ENCODE measurements around the gene CEP128.

Gene CEP128

DNA sequence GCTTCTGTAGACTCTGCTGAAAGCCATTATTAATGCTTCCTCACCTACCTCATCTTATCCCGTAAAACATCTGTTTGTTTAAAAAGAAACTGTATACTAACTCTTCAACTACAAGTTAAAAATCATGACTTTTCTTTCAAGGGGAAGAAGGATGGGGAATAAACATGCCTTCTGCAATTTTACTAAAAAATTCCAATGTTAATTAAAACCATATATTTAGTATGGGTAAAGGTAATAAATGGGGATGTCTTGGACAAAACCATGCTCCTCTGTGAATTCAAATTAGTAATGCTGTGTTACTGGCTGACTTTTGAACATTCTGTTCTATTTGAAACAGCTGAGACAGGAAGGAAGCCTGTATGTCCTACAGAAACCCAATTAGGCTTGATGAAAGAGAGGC, 419.1 kb downstream of the CEP128 start:
- no peaks in the 10 kb centered on the region for H3K9me3 Mint-ChIP-seq
- no peaks in the 10 kb centered on the region for H3K4me1 Mint-ChIP-seq (ENCODE audit: low read depth)
- intact Hi-C loops (cut with micrococcal nuclease): no loop called here
- H3K4me3 Mint-ChIP-seq: no peak overlapping the region
- H3K27me3 Mint-ChIP-seq: no peaks in the 10 kb centered on the region
- peaks cover 26% of the 10 kb centered on the region for H3K36me3 Mint-ChIP-seq (ENCODE audit: low read depth)
- H3K27ac Mint-ChIP-seq: no peak overlapping the region

DNA sequence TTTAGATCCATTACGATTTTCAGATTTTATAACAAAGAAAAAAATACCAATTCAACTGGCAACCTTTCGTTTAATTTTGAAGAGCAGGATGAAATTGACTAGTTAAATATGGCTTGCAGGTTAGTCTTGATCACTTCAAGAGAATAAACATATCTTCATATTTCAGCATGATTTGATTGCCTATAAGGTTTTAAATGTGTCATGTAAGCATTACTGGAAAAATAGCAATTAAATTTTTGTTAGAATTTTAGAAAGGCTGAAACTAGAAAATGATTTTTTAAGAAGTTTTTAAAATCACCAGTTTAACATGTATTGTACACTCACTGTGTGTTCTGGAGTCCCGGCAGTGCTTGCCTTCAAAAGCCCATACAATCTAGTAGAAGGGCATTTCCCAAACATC, 420.1 kb downstream of the CEP128 start:
- Mint-ChIP-seq H3K27ac (no peak overlapping the region), H3K4me3 (no peak overlapping the region), H3K9me3 (no peaks in the 10 kb centered on the region), H3K27me3 (no peaks in the 10 kb centered on the region), H3K36me3 (ENCODE audit: low read depth) (peaks cover 30% of the 10 kb centered on the region), H3K4me1 (ENCODE audit: low read depth) (no peaks in the 10 kb centered on the region)
- intact Hi-C loops (cut with micrococcal nuclease): no loop called here

DNA sequence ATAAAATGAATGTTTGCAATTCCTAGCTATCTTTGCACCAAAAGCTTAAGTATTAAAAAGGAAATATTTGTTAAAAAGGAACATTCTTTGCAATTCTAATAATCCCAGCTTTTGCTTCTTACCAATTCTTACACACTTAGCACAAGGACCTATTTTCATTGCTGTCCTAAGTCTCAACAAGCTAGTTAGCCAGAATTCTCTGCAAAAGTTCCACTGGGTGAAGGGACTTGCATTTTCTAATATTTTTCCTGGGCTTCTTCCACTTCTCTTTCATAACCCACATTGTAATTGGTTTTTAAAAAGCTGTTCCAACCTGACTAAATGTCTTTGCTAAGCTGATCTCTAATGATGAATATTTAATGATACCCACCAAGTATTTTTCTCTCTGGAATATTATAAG, 422.5 kb downstream of the CEP128 start:
- Mint-ChIP-seq H3K4me1 (ENCODE audit: low read depth) (no peaks in the 10 kb centered on the region), H3K27me3 (no peaks in the 10 kb centered on the region), H3K9me3 (peaks cover 21% of the 10 kb centered on the region), H3K27ac (no peak overlapping the region), H3K36me3 (ENCODE audit: low read depth) (peaks cover 46% of the 10 kb centered on the region), H3K4me3 (no peak overlapping the region)
- intact Hi-C loops (cut with micrococcal nuclease): no loop called here

DNA sequence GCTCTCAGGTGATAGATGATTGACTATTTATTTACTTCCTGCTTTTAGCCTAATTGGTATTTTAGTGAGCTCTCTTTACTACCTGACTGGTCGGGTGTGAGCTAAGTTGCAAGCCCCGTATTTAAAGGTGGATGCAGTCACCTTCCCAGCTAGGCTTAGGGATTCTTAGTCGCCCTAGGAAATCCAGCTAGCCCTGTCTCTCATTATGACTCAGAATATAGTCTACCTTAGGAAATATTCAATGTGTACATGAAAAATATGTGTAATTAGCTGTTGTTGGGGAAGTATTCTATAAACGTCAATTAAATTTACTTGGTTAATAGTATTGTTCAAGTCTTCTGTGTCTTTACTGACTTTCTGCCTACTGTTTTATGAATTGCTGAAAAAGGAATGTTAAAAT, 423.4 kb downstream of the CEP128 start:
- Mint-ChIP-seq H3K36me3 (ENCODE audit: low read depth) (peaks cover 42% of the 10 kb centered on the region), H3K27ac (no peak overlapping the region), H3K9me3 (peaks cover 29% of the 10 kb centered on the region), H3K4me3 (no peak overlapping the region), H3K4me1 (ENCODE audit: low read depth) (no peaks in the 10 kb centered on the region), H3K27me3 (no peaks in the 10 kb centered on the region)
- intact Hi-C loops (cut with micrococcal nuclease): no loop called here

DNA sequence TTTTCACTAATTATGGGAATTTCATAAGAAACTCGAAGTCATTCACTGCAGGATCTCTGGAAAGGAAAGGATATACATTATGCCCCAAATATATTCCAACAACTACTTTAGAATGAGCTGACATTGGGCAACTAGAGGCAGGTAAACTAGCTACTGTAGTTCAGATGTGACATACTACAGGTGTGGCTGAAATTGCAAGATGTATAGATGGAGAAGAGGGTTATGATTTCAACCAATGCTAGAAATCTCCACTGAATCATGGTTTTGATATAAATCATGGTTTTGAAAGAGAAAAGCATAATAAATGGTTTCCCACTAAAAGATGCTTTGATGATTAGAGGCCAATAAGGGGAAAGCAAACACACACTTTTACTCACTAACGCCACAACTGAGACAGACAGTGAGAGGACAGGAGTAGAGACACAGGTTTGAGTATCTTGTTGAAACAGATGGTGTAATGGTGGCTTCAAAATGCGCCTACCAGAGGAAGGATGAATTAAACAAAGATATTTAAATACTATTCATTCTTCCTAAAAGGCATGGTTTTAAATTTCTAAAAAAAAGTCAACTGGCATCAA, 434.2 kb downstream of the CEP128 start:
- Mint-ChIP-seq H3K9me3 (peaks cover 15% of the 10 kb centered on the region), H3K4me3 (no peak overlapping the region), H3K27me3 (no peaks in the 10 kb centered on the region), H3K4me1 (ENCODE audit: low read depth) (no peaks in the 10 kb centered on the region), H3K36me3 (ENCODE audit: low read depth) (no peaks in the 10 kb centered on the region), H3K27ac (no peak overlapping the region)
- intact Hi-C loops (cut with micrococcal nuclease): no loop called here

DNA sequence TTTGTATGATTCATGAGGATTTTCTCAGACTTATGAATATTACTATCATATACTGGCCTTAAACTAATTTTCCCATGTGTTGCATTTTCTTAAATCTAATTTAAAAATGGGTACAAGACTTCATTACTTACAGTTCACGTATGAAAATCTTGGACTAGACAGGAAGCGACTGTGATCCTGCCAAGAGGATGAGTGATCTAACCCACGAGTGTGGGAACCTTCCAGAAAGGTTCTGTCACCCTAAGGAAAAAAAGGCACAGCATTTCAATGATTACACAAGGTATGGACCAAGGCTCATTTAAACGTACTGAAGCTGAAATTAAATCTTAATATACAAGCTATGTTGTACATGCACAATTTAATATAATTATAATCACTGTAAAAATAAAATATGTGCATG, 436.8 kb downstream of the CEP128 start:
- Mint-ChIP-seq H3K36me3 (ENCODE audit: low read depth) (peaks cover 5% of the 10 kb centered on the region), H3K9me3 (no peaks in the 10 kb centered on the region), H3K4me1 (ENCODE audit: low read depth) (no peaks in the 10 kb centered on the region), H3K4me3 (no peak overlapping the region), H3K27me3 (no peaks in the 10 kb centered on the region), H3K27ac (no peak overlapping the region)
- intact Hi-C loops (cut with micrococcal nuclease): no loop called here

DNA sequence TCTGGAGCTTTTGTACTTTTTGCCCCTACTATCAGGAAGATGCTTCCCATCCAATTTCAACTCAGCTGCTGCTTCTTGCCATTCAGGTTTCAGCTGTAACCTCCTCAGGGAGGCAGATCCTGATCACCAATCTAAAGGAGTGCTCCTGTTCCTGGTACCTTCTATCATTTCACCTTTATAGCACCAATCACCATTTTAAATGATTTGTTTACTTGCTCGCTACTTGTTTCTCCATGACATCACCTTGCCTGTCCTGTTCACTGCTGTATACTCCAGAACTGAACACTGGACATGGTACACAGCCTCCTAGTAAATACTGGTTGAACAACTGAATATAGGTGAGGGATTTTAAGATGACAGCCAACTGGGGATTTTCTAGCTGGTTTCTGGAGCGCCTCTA, 443.0 kb downstream of the CEP128 start:
- H3K9me3 Mint-ChIP-seq: no peaks in the 10 kb centered on the region
- peaks cover 5% of the 10 kb centered on the region for H3K36me3 Mint-ChIP-seq (ENCODE audit: low read depth)
- no peak overlapping the region for H3K4me3 Mint-ChIP-seq
- peaks cover 7% of the 10 kb centered on the region for H3K4me1 Mint-ChIP-seq (ENCODE audit: low read depth)
- H3K27ac Mint-ChIP-seq: no peak overlapping the region
- no peaks in the 10 kb centered on the region for H3K27me3 Mint-ChIP-seq
- intact Hi-C loops (cut with micrococcal nuclease): no loop called here

DNA sequence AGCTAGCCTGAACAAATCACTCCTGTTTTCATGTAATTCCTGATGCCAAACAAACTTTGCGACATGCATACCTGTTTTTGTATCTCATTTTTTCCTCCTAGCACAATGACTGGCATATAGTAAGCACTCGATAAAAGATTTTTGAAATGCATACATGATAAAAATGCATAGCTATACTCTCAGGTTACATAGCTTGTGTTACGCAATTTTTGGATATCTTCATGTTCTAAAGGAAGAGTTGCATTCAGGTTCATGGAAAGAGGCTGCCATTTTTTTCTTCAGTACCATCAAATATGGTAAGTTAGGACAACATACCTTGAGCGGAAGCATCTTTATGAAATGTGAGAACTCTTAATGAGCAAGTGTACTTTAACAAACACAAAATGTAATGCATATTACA, 445.4 kb downstream of the CEP128 start:
- Mint-ChIP-seq H3K36me3 (ENCODE audit: low read depth) (peaks cover 4% of the 10 kb centered on the region), H3K4me3 (no peak overlapping the region), H3K27ac (no peak overlapping the region), H3K4me1 (ENCODE audit: low read depth) (peaks cover 9% of the 10 kb centered on the region), H3K27me3 (no peaks in the 10 kb centered on the region), H3K9me3 (no peaks in the 10 kb centered on the region)
- intact Hi-C loops (cut with micrococcal nuclease): no loop called here

DNA sequence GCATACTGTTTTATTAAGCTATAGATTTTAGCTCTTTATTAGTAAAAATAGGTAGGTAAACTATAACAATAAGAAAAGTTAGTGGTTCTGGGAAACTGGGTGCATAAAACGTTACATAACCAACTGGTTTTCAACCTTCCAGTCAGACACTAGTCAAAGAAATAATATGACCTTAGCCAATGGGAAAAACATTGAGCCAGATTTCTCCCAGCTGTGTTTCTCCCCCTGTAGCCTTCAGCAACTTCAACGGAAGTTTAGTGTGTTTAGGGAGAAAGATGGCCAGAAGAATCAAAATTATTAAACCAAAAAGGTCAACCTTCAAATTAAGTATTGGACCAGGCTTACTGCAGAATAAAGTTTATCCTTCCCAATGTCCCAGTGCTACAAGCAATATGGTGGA, 446.8 kb downstream of the CEP128 start:
- no peaks in the 10 kb centered on the region for H3K27me3 Mint-ChIP-seq
- no peak overlapping the region for H3K4me3 Mint-ChIP-seq
- H3K36me3 Mint-ChIP-seq (ENCODE audit: low read depth): no peaks in the 10 kb centered on the region
- peaks cover 9% of the 10 kb centered on the region for H3K4me1 Mint-ChIP-seq (ENCODE audit: low read depth)
- intact Hi-C loops (cut with micrococcal nuclease): no loop called here
- H3K27ac Mint-ChIP-seq: no peak overlapping the region
- no peaks in the 10 kb centered on the region for H3K9me3 Mint-ChIP-seq

DNA sequence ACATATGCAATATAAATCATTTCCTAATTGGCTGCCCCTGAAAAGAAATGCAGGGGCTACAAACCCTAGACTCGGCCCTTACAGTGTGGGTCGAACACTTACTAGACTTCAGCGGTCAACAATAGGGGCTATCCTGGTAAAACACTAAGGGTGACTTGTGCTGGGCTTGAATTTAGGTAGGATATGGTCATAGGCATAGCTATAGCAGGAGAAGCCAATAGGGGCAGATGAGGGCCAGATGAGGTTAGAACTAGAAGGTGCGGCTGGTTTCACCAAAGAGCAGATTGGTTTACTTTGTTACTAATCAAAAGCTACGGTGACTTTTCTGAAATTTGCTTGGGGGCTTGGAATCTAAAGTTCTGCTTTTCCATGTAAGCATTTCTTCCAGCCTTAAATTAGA, 447.9 kb downstream of the CEP128 start:
- Mint-ChIP-seq H3K27me3 (no peaks in the 10 kb centered on the region), H3K9me3 (no peaks in the 10 kb centered on the region), H3K27ac (no peak overlapping the region), H3K36me3 (ENCODE audit: low read depth) (no peaks in the 10 kb centered on the region), H3K4me3 (no peak overlapping the region), H3K4me1 (ENCODE audit: low read depth) (peaks cover 9% of the 10 kb centered on the region)
- intact Hi-C loops (cut with micrococcal nuclease): no loop called here

DNA sequence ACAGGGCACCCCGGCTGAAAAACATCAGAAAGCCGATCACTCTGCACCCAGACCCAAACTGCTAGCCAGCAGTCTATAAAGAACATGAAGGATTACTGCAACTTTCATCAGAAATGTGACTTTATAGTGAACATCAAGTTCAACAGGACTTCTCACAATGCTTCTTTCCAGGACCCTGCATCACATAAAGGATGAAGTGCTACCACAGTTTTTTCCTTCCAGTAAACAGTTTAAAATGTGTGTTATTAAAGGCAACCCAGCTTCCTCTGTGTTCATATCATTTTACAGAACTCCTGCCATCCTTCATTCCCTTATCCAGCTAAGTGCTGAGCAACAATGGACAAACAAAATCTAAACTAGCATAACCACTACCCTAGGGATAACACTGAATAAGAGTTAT, 449.9 kb downstream of the CEP128 start:
- Mint-ChIP-seq H3K4me3 (no peak overlapping the region), H3K27me3 (no peaks in the 10 kb centered on the region), H3K4me1 (ENCODE audit: low read depth) (peaks cover 9% of the 10 kb centered on the region), H3K36me3 (ENCODE audit: low read depth) (no peaks in the 10 kb centered on the region), H3K27ac (no peak overlapping the region), H3K9me3 (peaks cover 9% of the 10 kb centered on the region)
- intact Hi-C loops (cut with micrococcal nuclease): no loop called here

DNA sequence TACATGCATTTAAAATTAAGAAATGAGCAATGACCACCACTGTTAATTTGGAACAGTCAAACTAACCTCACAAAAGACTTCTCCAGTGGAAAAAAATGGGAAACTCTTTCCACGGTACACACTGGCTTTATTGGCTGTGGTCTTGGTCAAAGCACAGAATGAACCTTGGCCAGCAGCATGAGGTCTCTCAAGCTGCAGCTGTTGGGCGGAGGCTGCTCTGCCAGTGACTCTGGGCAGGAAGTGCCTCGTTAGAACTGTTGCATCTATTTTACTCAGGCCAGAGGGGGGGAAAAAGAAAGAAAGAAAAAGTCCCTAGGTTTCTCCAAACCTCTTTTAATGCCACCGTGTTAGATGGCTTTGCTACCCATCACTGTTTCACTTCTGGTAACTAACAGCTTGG, 450.4 kb downstream of the CEP128 start:
- no peaks in the 10 kb centered on the region for H3K27me3 Mint-ChIP-seq
- peaks cover 9% of the 10 kb centered on the region for H3K4me1 Mint-ChIP-seq (ENCODE audit: low read depth)
- H3K27ac Mint-ChIP-seq: no peak overlapping the region
- H3K4me3 Mint-ChIP-seq: no peak overlapping the region
- H3K36me3 Mint-ChIP-seq (ENCODE audit: low read depth): no peaks in the 10 kb centered on the region
- peaks cover 9% of the 10 kb centered on the region for H3K9me3 Mint-ChIP-seq
- intact Hi-C loops (cut with micrococcal nuclease): no loop called here

DNA sequence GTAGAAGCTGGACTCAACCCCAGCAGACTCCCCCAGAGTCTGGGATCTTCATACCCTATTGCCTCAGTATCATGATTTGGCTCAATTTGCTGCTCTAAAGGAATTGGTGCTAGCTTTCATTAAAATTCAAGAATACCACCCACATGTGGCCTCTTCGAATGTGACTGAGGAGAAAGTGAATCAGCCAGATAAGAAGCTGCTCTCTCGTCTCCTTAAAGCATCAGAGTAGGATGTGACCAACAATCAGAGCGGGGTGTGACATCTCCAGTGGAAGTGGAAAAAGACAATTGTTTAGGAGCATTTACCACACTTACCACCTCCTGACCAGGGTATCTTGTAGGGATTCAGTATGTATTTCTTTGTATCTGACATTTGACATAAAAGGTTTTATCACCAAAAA, 452.0 kb downstream of the CEP128 start:
- Mint-ChIP-seq H3K27me3 (no peaks in the 10 kb centered on the region), H3K9me3 (peaks cover 9% of the 10 kb centered on the region), H3K36me3 (ENCODE audit: low read depth) (no peaks in the 10 kb centered on the region), H3K4me3 (no peak overlapping the region), H3K27ac (no peak overlapping the region), H3K4me1 (ENCODE audit: low read depth) (peaks cover 9% of the 10 kb centered on the region)
- intact Hi-C loops (cut with micrococcal nuclease): no loop called here

DNA sequence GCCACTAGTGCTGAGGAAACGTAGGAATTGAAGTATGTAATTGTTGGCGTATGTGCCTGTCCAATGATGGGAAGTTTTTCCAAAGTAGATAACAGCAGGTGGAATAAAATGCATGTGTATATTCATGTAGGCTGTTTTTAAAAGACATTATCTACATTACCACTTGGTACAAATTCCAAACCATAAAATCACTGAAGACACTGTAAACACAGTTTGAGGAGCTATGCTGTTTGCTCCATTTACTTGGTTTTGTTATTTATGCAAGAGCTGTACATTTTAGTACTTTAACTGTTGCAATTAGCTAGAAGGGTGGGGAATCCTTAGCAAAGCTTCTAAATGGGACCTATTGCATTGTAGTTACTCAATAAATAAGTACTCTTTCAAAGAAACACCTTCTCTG, 455.8 kb downstream of the CEP128 start:
- Mint-ChIP-seq H3K4me1 (ENCODE audit: low read depth) (no peaks in the 10 kb centered on the region), H3K27ac (no peak overlapping the region), H3K9me3 (peaks cover 9% of the 10 kb centered on the region), H3K27me3 (no peaks in the 10 kb centered on the region), H3K36me3 (ENCODE audit: low read depth) (no peaks in the 10 kb centered on the region), H3K4me3 (no peak overlapping the region)
- intact Hi-C loops (cut with micrococcal nuclease): no loop called here

DNA sequence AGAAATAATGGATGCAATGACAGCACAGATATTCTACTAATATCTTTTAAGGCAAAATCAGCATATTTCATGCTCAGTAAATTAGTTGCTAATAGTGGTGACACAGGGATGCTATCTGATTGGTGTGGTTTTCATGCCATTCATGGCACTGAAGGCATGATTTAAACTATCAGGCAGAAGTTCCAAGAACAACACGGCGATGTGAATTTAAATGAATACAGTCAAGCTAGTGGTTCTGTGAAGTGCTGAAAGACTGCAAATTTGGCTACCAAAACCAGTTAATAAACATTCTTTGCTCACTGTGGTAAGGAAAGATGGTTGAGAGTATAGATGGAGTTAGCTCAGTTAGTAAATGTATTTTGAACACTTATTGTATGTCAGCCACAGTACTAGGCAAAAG, 458.2 kb downstream of the CEP128 start:
- H3K4me1 Mint-ChIP-seq (ENCODE audit: low read depth): no peaks in the 10 kb centered on the region
- H3K27me3 Mint-ChIP-seq: no peaks in the 10 kb centered on the region
- H3K4me3 Mint-ChIP-seq: no peak overlapping the region
- intact Hi-C loops (cut with micrococcal nuclease): no loop called here
- no peak overlapping the region for H3K27ac Mint-ChIP-seq
- H3K9me3 Mint-ChIP-seq: peaks cover 9% of the 10 kb centered on the region
- H3K36me3 Mint-ChIP-seq (ENCODE audit: low read depth): no peaks in the 10 kb centered on the region

Measured in dendritic cell treated with granulocyte-macrophage colony-stimulating factor and Interleukin-4, amounts not matched to agents 40 ng/mL and 50 ng/mL, for 4 days (primary cell).